GM19397 (cell line): ENCODE data around the gene ADCY6.

Source experiments
- ATAC-seq: cut with Tn5 transposase; IDR thresholded peaks from one replicate; pipeline ENCODE4 v1.9.1; 2021; ENCODE audit warnings: mild to moderate bottlenecking, moderate library complexity; ENCODE audit not compliant: unreplicated experiment

Gene ADCY6

DNA sequence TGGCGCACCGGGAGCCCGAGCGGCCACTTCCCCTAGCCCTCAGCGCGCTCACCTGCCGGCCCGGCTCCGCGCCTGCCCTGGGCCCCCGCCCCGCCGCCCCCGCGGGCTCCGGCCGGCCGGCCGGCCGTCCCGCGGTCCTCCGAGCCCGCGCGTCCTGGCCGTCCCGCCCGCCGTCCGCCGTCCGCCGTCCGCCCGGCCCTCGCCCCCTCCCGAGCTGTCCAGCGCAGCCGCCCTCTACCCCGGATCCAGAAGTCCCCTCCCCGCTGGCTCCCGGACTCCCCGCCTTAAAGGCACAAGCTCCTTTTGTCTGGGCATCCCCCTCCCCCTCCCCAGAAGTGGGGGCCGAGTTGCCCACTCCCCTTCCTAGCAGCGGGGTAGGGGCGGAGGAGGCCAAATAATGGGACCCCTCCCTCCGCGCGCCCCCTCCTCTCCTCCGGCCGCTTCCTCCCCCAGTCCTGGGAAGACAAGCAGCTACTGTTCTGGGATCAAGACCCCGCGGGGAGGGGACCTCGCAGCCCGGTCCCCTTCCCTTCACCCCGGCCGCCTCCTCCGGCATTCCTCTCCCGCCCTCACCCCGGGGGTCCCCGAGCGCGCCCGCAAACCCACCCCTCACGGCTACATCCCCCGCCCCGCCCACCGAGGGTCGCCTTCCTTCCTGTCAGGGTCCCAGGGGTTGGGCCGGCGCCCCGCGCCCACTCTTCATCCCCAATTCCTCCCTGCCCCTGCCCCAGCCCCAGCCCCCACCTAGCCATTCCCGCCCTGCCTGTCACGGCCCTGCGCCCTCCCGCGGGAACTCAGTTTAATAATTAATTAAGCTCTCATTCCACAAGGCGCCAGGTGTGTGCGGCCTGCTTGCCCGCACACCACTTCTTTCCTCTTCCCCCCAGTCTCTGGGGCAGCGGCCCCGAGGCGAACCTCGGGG lies at the start of gene ADCY6:
Gene ADCY6 (minus strand): TSS at position 236 of the 922 bp plus-strand sequence. CDS start 5,655 bp downstream, outside the sequence.
- no peak for ATAC-seq

GRCh38 chr12:48838048-48838447 lies 49.2 kb upstream of the ADCY6 start:
- ATAC-seq, result no peak

DNA sequence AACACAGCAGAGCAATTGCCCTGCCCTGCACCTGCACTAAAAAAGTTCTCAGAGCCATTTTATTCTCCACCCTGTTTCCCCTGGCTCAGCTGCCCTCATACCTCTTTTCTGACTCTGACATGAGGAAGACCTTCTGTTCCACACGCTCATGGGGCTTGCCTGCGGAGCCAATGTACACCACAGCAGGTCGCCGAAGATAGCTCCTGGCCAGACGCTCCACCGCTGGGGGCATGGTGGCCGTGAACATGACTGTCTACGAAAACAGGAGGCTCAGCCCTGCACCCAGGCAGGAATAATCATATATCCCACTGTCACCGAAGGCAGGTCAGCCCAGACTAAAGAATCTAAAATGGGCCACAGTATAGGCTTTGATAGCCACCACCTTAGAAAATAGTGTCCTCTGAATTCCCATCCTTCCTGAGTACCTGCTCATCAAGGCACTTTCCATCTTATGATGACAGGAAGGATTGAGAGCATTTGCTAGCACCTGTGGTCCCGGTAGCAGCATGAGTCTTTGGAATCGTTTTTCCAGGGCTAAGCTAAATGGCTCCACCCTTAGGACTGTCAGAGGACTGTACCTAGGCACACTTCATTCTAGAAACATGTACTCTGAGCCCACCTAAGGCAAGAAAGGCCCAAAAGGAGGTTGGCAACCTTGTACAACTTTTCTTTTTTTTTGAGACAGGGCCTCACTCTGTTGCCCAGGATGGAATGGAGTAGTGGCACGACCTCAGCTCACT lies 43.6 kb upstream of the ADCY6 start:
- no peak for ATAC-seq

DNA sequence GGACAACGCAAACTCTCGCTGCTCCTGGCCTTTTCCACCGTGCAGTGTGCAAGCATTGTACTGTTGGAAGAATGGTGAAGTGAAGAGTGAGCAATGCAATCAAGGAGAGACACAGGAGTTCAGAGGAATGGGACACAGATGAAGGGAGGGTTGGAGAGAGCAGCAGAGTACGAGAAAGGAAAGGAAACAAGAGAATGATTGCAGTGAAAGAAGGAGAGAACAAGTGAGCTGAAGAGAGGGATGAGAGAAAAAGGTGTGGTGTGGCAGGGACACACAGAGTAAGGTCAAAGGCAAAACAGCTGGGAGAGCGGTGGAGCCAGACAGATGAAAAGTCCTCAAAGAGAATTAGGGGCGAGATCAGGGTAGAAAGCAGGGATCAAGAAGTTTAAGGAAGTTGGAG lies 42.4 kb upstream of the ADCY6 start:
- no peak for ATAC-seq

- ATAC-seq, result no peak
Observed at GRCh38 chr12:48828841-48829575, 40.1 kb upstream of the ADCY6 start.

DNA sequence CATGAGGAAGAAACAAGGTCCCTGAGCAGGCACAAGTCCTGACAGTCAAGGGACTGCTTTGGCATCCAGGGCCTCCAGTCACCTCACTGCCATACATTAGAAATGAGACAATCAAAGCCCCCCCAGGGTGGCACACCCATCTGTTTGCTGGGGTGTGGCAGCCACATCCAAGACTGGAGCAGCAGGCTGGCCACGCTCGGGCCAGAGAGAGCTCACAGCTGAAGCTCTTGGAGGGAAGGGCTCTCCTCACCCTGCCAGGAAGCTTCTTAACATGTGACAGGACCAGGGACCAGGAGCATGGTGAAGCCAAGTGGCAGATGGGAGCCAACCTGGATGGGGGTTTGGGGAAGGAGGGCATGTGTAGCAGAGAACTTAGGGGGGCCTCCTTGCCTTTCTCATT lies 39.4 kb upstream of the ADCY6 start:
- ATAC-seq, result no peak

DNA sequence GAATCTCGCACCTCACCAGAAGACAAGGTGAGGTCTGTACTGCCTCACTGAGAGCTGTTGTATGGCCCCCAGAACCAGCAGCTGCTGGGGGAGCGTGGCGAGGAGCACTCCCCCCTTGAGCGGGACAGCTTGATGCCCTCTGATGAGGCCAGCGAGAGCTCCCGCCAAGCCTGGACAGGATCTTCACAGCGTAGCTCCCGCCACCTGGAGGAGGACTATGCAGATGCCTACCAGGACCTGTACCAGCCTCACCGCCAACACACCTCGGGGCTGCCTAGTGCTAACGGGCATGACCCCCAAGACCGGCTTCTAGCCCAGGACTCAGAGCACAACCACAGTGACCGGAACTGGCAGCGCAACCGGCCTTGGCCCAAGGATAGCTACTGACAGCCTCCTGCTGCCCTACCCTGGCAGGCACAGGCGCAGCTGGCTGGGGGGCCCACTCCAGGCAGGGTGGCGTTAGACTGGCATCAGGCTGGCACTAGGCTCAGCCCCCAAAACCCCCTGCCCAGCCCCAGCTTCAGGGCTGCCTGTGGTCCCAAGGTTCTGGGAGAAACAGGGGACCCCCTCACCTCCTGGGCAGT lies 38.7 kb upstream of the ADCY6 start:
- no peak for ATAC-seq

- no peak for ATAC-seq
Observed at GRCh38 chr12:48827026-48827425, 38.1 kb upstream of the ADCY6 start.

GRCh38 chr12:48826209-48826855 lies 37.4 kb upstream of the ADCY6 start:
- ATAC-seq, result no peak

GRCh38 chr12:48824905-48825304 lies 36.0 kb upstream of the ADCY6 start:
- ATAC-seq, result no peak

GRCh38 chr12:48824112-48824511 lies 35.2 kb upstream of the ADCY6 start:
- no peak for ATAC-seq

GRCh38 chr12:48823281-48823680 lies 34.4 kb upstream of the ADCY6 start:
- no peak for ATAC-seq

- ATAC-seq, result no peak
Observed at GRCh38 chr12:48822711-48823110, 33.8 kb upstream of the ADCY6 start.

GRCh38 chr12:48822139-48822538 lies 33.2 kb upstream of the ADCY6 start:
- ATAC-seq, result no peak

- ATAC-seq, result no peak
Observed at GRCh38 chr12:48819986-48820725, 31.3 kb upstream of the ADCY6 start.

DNA sequence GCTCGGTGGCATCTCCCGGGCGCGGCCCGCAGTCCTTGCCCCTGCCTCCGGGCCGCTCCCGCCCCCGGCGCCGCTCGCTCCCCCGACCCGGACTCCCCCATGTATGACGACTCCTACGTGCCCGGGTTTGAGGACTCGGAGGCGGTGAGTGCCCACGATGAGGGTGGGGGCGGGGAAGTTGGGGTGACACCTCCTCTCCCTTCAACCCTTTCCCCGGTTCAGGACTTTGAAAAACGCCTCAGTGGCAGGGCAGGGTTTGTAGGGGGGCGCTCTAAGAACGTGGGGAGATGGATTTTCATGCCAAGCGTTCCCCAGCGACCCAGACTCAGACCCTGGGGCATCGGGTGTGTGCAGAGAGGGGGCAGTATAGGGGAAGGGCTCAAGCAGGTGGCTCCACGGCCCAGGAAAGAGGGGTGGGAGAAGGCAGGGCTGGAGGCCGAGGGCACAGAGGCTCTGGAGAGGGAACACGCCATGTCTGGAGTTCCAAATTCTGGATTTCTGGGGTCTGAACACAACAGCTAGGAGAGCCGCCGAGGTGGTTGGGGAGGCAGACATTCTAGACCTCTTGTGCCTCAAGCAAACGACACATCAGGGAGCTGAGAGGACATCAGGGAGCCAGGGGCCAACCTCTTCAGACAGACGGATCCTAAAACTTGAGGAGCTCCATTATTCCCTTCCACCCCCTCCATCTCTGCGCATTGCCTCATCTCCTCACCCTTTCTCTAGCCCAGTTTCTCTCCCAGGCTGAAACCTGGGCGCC lies 30.1 kb upstream of the ADCY6 start:
- ATAC-seq, result no peak

DNA sequence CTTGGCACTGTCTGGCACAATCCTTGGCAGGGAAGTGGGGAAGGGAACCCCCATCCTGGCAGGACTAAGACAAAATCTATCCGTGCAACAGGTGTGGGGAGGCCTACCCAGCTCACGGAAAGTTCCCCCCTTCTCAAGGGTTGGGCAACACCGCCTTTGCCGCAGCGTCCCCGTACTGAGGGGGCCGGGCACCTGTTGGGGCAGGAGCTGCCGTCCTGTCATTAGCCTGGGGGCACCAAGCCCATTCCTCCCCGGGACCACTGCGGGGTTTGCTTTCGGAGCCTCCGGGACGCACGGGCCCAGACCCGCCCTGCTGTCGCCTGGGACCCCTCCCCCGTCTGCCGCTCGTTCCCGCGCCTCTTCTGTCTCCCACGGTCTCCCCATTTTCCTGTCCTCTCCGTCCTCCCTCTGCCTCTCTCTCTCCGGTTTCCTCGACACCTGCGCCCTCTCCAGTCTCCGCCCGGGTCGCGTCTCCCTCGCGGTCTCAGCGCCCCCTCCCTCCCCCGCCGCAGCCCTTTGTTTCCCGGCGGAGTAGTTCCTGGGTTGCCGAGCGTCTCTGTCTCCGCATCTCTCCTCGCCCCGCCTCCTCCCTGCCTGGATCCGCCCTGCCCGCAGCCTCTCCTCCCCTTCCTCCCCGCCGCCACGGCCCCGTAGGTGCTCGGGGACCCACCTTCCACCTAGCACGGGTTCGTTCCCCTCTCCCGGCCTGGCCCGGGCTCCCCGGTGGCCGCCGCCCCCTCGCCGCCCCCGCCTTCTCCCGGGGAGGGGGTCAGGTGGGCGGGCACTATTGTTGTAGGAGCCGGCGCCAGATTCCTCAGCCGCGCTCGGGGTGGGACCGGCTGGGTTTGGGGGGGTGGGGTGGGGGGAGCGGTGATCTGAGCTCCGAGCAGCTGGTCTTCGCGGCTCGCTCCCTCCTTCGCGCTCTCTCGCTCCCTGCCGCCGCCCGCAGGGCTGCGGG lies 29.3 kb upstream of the ADCY6 start, which contains the start of gene CACNB3:
Gene CACNB3 (plus strand): TSS at position 624 of the 958 bp plus-strand sequence. CDS start 434 bp downstream, outside the sequence.
- no peak for ATAC-seq
